Neural crest cell (in vitro differentiated cells): ENCODE results near the gene LIN37. TPM values are rescaled to one million over a fixed set of nuclear protein-coding genes. Genes with fewer than 3 reads are reported as not detected.

Experiments used
- DNase-seq: peaks from one replicate; pipeline ENCODE4 v3.0.0; 2021; ENCODE audit warnings: low read depth, mixed read lengths, low spot score
- H3K27ac Mint-ChIP-seq: one replicate; pipeline ENCODE4 v1.8.0; 2021; ENCODE audit warnings: mild to moderate bottlenecking, mixed read lengths; ENCODE audit not compliant: unreplicated experiment
- H3K27me3 Mint-ChIP-seq: 2 replicates; pipeline ENCODE4 v1.8.0; 2021; ENCODE audit warnings: low read depth, mild to moderate bottlenecking, mixed read lengths
- H3K36me3 Mint-ChIP-seq: 2 replicates; pipeline ENCODE4 v1.8.0; 2021; ENCODE audit warnings: low read depth, mild to moderate bottlenecking, mixed read lengths
- H3K4me1 Mint-ChIP-seq: 2 replicates; pipeline ENCODE4 v1.8.0; 2021; ENCODE audit warnings: mixed read lengths
- H3K4me3 Mint-ChIP-seq: one replicate; pipeline ENCODE4 v1.8.0; 2021; ENCODE audit warnings: mild to moderate bottlenecking, mixed read lengths
- H3K9me3 Mint-ChIP-seq: 2 replicates; pipeline ENCODE4 v1.8.0; 2021; ENCODE audit warnings: mixed read lengths
- total RNA-seq: library from RNA; stranded (reverse); gene quantifications from 2 replicates; pipeline ENCODE4 v1.2.1, GENCODE V29; 2021
- TF ChIP-seq, protein P1 (sequence below): fragments of 200-600 bp; sonication (generic); conservative IDR thresholded peaks from 2 replicates; pipeline ENCODE4 v1.5.0; 2021; ENCODE audit warnings: antibody characterized with exemption, mild to moderate bottlenecking

LIN37 gene
- total RNA-seq, 1 donor from 2014 or later, result 12.5 TPM

DNA sequence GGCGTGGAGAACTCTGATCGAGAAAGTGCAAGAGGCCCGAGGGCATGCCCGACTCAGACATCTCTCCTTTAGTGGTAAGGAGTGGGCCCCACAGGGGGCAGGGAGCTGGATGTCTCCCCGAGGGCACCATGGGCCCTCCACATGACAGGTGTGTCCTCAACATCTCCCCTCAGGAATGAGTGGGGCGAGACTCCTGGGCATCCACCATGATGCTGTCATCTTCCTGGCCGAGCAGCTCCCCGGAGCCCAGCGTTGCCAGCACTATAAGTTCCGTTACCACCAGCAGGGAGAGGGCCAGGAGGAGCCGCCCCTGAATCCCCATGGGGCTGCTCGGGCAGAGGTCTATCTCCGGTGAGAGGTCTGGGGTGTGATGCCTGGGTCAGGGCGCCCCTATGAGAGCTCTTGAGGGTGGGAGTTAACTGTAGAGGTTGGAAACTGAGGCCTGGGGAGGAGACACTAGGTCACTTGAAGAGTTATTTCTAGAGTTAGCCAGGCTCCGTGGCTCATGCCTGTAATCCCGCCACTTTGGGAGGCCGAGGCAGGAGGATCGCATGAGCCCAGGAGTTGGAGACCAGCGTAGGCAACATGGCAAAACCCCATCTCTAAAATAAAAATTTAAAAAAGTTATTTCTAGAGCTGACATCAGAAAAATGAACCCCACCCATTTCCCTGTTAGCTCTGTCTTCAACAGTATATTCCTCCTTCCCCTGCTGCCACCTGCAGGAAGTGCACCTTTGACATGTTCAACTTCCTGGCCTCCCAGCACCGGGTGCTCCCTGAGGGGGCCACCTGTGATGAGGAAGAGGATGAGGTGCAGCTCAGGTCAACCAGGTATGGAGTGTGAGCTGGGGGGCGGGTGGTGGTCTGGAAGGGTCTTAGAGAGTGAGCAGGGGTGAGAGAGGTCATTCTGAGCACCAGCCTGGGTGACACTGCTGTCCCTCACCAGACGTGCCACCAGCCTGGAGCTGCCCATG lies 11.2 kb upstream of the LIN37 start:
- H3K9me3 Mint-ChIP-seq, result no peaks in the 10 kb centered on the region
- peaks cover 11% of the 10 kb centered on the region for H3K4me1 Mint-ChIP-seq
- H3K4me3 Mint-ChIP-seq, result peak overlapping the region; percentile 61
- H3K27me3 Mint-ChIP-seq, result peaks cover 4% of the 10 kb centered on the region
- DNase-seq, result no peak
- TF ChIP-seq, protein P1, sequence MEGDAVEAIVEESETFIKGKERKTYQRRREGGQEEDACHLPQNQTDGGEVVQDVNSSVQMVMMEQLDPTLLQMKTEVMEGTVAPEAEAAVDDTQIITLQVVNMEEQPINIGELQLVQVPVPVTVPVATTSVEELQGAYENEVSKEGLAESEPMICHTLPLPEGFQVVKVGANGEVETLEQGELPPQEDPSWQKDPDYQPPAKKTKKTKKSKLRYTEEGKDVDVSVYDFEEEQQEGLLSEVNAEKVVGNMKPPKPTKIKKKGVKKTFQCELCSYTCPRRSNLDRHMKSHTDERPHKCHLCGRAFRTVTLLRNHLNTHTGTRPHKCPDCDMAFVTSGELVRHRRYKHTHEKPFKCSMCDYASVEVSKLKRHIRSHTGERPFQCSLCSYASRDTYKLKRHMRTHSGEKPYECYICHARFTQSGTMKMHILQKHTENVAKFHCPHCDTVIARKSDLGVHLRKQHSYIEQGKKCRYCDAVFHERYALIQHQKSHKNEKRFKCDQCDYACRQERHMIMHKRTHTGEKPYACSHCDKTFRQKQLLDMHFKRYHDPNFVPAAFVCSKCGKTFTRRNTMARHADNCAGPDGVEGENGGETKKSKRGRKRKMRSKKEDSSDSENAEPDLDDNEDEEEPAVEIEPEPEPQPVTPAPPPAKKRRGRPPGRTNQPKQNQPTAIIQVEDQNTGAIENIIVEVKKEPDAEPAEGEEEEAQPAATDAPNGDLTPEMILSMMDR, result peak; percentile 34
- no peak overlapping the region for H3K27ac Mint-ChIP-seq
- H3K36me3 Mint-ChIP-seq, result peaks cover 9% of the 10 kb centered on the region

DNA sequence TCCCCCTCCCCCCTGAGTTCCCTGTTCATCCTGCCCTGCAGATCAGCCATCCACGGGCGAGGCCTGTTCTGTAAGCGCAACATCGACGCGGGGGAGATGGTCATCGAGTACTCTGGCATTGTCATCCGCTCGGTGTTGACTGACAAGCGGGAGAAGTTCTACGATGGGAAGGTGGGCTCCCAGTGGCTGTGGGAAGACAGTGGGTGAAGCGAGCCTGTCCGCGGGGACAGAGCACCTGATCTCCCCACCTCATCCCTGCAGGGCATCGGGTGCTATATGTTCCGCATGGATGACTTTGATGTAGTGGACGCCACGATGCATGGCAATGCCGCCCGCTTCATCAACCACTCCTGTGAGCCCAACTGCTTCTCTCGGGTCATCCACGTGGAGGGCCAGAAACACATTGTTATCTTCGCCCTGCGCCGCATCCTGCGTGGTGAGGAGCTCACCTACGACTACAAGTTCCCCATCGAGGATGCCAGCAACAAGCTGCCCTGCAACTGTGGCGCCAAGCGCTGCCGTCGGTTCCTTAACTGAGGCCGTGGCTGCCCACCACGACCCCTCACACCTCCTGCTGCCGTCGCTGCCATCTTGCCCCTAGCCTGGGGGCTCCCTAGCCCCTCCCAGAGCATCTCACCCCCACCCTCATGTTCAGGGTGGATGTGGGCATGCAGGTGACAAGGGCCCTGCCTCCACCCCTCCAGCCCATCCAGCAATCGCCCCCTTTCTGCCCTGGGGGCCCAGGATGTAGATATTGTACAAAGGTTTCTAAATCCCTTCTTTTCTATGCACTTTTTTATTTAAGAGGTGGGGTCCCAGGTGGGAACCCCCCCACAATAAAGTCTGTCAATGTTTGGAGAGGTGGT lies 10.1 kb upstream of the LIN37 start:
- peak overlapping the region; percentile 89 for H3K4me3 Mint-ChIP-seq
- no peak overlapping the region for H3K27ac Mint-ChIP-seq
- TF ChIP-seq, protein P1, result no peak
- peaks cover 10% of the 10 kb centered on the region for H3K36me3 Mint-ChIP-seq
- peaks cover 4% of the 10 kb centered on the region for H3K27me3 Mint-ChIP-seq
- H3K9me3 Mint-ChIP-seq, result no peaks in the 10 kb centered on the region
- no peak for DNase-seq
- H3K4me1 Mint-ChIP-seq, result peaks cover 15% of the 10 kb centered on the region

DNA sequence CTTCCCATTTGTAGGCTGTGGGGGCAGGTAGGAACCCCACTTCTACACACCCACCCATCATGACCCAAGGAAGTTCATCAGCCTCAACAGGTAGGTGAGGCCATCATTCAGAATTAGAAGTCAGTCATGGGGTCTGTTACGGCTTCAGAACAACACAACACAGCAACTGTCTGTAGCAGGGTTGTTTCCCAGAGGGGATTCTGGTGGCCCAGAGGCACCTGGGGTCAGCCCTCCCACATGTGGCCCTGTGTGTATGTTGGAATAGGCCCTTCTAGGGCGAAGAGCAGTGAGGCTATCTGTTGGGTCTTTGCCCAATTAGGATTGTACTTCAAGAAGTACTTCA lies 9.5 kb upstream of the LIN37 start:
- no peak for DNase-seq
- Mint-ChIP-seq H3K4me1 (peaks cover 15% of the 10 kb centered on the region), H3K4me3 (peak overlapping the region; percentile 89), H3K27ac (no peak overlapping the region), H3K27me3 (peaks cover 4% of the 10 kb centered on the region), H3K9me3 (no peaks in the 10 kb centered on the region), H3K36me3 (peaks cover 10% of the 10 kb centered on the region)
- TF ChIP-seq, protein P1, result no peak

DNA sequence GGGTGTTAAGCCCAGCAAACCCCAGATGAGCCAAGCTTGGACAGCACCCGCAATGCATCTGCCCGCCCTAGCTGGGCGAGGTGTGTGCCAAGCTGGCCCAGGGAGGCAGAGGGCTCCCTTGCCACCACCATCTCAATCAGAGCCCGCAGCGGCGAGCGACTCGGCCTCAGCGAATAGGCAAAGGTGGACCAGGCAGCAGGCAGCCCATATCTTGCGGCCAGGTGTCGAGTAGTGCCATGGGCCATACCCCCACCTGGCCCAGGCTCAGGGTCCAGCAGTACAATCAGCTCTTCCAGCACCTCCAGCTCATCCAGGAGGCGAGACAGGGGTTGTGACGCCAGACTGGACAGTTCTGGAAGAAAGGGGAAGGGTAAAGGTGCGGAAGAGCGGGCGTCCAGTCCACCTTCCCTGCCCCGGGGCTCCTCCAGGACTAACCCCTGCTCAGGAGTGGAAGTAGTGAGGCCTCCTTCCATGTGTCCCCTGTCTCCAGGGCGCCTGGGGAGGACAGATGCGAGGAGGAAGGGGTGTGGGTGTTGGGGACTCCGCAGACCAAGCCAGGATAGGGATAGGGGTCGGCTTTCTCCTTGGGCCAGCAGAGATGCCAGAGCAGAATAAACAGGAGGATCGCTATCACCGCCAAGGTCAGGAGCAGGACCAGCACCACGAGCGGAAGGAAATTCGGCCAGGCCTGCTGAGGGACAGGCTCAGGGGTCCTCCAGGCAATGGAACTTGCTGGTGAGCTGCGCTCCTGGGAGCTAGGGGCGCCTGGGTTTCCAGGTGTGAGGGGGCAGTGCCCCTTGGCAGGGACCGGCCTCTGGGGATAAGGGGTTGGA lies 8.9 kb upstream of the LIN37 start:
- TF ChIP-seq, protein P1, result no peak
- Mint-ChIP-seq H3K9me3 (no peaks in the 10 kb centered on the region), H3K27ac (no peak overlapping the region), H3K4me3 (peak overlapping the region; percentile 89), H3K27me3 (peaks cover 4% of the 10 kb centered on the region), H3K4me1 (peaks cover 19% of the 10 kb centered on the region), H3K36me3 (peaks cover 7% of the 10 kb centered on the region)
- no peak for DNase-seq

DNA sequence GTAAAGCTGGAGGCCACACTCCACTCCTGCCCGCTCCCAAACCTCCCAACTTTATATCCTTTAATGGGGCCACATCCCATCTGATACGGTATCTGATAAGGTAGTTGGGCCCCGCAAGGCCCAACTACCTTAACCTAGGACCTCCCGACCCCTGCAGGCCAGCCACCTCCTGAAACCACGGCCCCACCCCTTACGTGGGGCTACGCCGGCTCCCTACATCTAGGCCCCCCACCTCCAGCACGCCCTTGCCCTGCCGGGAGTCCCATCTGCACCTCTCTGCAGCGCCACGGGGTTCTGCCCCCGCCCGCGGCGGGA lies 8.3 kb upstream of the LIN37 start:
- peak overlapping the region; percentile 89 for H3K4me3 Mint-ChIP-seq
- DNase-seq, result no peak
- TF ChIP-seq, protein P1, result no peak
- no peak overlapping the region for H3K27ac Mint-ChIP-seq
- peaks cover 2% of the 10 kb centered on the region for H3K36me3 Mint-ChIP-seq
- peaks cover 4% of the 10 kb centered on the region for H3K27me3 Mint-ChIP-seq
- H3K4me1 Mint-ChIP-seq, result peaks cover 22% of the 10 kb centered on the region
- no peaks in the 10 kb centered on the region for H3K9me3 Mint-ChIP-seq
